Neural progenitor cell (in vitro differentiated cells): ENCODE data around the gene QSOX2. TPM values are rescaled to one million over a fixed set of nuclear protein-coding genes. Genes with fewer than 3 reads are reported as not detected.

Experiments used
- DNase-seq: peaks from one replicate; pipeline ENCODE4 v3.0.0-alpha.2; 2016; ENCODE audit warnings: low spot score
- H2AFZ ChIP-seq: fragments of 200-600 bp; sonication (generic); replicated peaks from 2 replicates; pipeline ENCODE4 v1.6.1; 2016; ENCODE audit warnings: antibody characterized with exemption
- H3F3A ChIP-seq: fragments of 200-600 bp; sonication (generic); 2 replicates; pipeline ENCODE4 v1.6.1; 2016; ENCODE audit warnings: antibody characterized with exemption, low read depth
- H3K27ac ChIP-seq: fragments of 200-600 bp; sonication (generic); 2 replicates; pipeline ENCODE4 v1.5.1; 2016; ENCODE audit warnings: mild to moderate bottlenecking
- H3K27me3 ChIP-seq: fragments of 200-600 bp; sonication (generic); 2 replicates; pipeline ENCODE4 v1.6.1; 2016; ENCODE audit warnings: mild to moderate bottlenecking, moderate library complexity
- H3K36me3 ChIP-seq: fragments of 200-600 bp; sonication (generic); 2 replicates; pipeline ENCODE4 v1.5.1; 2016
- H3K4me1 ChIP-seq: fragments of 200-600 bp; sonication (generic); 2 replicates; pipeline ENCODE4 v1.6.1; 2016; ENCODE audit warnings: mixed run types
- H3K4me2 ChIP-seq: fragments of 200-600 bp; sonication (generic); 2 replicates; pipeline ENCODE4 v1.6.1; 2016
- H3K4me3 ChIP-seq: fragments of 200-600 bp; sonication (generic); 2 replicates; pipeline ENCODE4 v1.5.1; 2016
- H3K79me2 ChIP-seq: fragments of 200-600 bp; sonication (generic); 2 replicates; pipeline ENCODE4 v1.6.1; 2016; ENCODE audit warnings: low read depth
- H3K9ac ChIP-seq: fragments of 200-600 bp; sonication (generic); 2 replicates; pipeline ENCODE4 v1.6.1; 2016
- H3K9me3 ChIP-seq: fragments of 200-600 bp; sonication (generic); 2 replicates; pipeline ENCODE4 v1.5.1; 2016; ENCODE audit warnings: low read depth
- H4K20me1 ChIP-seq: fragments of 200-600 bp; sonication (generic); 2 replicates; pipeline ENCODE4 v1.6.1; 2016; ENCODE audit warnings: low read depth
- H3K27ac Mint-ChIP-seq: 3 replicates; pipeline ENCODE4 v1.8.0; 2021; ENCODE audit warnings: mixed read lengths
- H3K27me3 Mint-ChIP-seq: 2 replicates; pipeline ENCODE4 v1.8.0; 2022; ENCODE audit warnings: low read depth, mild to moderate bottlenecking, inconsistent platforms, moderate library complexity, mixed read lengths; ENCODE audit not compliant: insufficient read depth
- H3K36me3 Mint-ChIP-seq: 3 replicates; pipeline ENCODE4 v1.8.0; 2021; ENCODE audit warnings: mixed read lengths
- H3K4me1 Mint-ChIP-seq: 3 replicates; pipeline ENCODE4 v1.8.0; 2021; ENCODE audit warnings: mixed read lengths
- H3K4me3 Mint-ChIP-seq: 3 replicates; pipeline ENCODE4 v1.8.0; 2021; ENCODE audit warnings: mild to moderate bottlenecking, moderate library complexity, mixed read lengths
- H3K9me3 Mint-ChIP-seq: 3 replicates; pipeline ENCODE4 v1.8.0; 2020; ENCODE audit warnings: mixed read lengths
- CTCF ChIP-seq: fragments of 200-600 bp; sonication (generic); IDR thresholded peaks from 2 replicates; pipeline ENCODE4 v1.5.1; 2017; ENCODE audit warnings: antibody characterized with exemption, mild to moderate bottlenecking
- EZH2 ChIP-seq: fragments of 200-600 bp; sonication (generic); IDR thresholded peaks from 2 replicates; pipeline ENCODE4 v1.6.1; 2017; ENCODE audit warnings: antibody characterized with exemption, mild to moderate bottlenecking, moderate library complexity
- EZH2phosphoT487 ChIP-seq: fragments of 200-600 bp; sonication (generic); IDR thresholded peaks from 2 replicates; pipeline ENCODE4 v1.6.1; 2017; ENCODE audit warnings: antibody characterized with exemption
- total RNA-seq: library from RNA; depleted of rRNA; stranded (reverse); fragments of >200 nt; gene quantifications from 2 replicates; pipeline ENCODE4 v1.2.3, GENCODE V29; 2015; ENCODE audit warnings: low replicate concordance

QSOX2 gene
- total RNA-seq, 1 donor from 2014 or later: 17.1 TPM

GRCh38 chr9:136211441-136212344 lies 33.9 kb downstream of the QSOX2 start:
- H3K9ac ChIP-seq: no peak overlapping the region
- no peak overlapping the region for H3K27ac Mint-ChIP-seq
- no peak overlapping the region for H2AFZ ChIP-seq
- H3K4me3 Mint-ChIP-seq: no peak overlapping the region
- H4K20me1 ChIP-seq: peaks cover 42% of the 10 kb centered on the region
- no peak overlapping the region for H3K27ac ChIP-seq
- no peaks in the 10 kb centered on the region for H3K4me1 ChIP-seq
- no peaks in the 10 kb centered on the region for H3F3A ChIP-seq
- no peaks in the 10 kb centered on the region for H3K9me3 ChIP-seq
- H3K36me3 ChIP-seq: peaks cover 3% of the 10 kb centered on the region
- H3K36me3 Mint-ChIP-seq: peaks cover 20% of the 10 kb centered on the region
- H3K27me3 Mint-ChIP-seq: peaks cover under 1% of the 10 kb centered on the region
- no peaks in the 10 kb centered on the region for H3K9me3 Mint-ChIP-seq
- no peaks in the 10 kb centered on the region for H3K79me2 ChIP-seq
- no peaks in the 10 kb centered on the region for H3K4me1 Mint-ChIP-seq
- peaks cover 2% of the 10 kb centered on the region for H3K27me3 ChIP-seq
- H3K4me3 ChIP-seq: no peak overlapping the region
- no peak for TF ChIP-seq EZH2
- no peak for TF ChIP-seq CTCF
- TF ChIP-seq EZH2phosphoT487: no peak
- no peak overlapping the region for H3K4me2 ChIP-seq
- no peak for DNase-seq

- TF ChIP-seq EZH2: no peak
- no peak for TF ChIP-seq CTCF
- no peak for TF ChIP-seq EZH2phosphoT487
- H3K4me1 ChIP-seq: no peaks in the 10 kb centered on the region
- Mint-ChIP-seq H3K4me3 (no peak overlapping the region), H3K4me1 (no peaks in the 10 kb centered on the region), H3K27me3 (peaks cover 4% of the 10 kb centered on the region), H3K36me3 (peaks cover 21% of the 10 kb centered on the region), H3K27ac (no peak overlapping the region), H3K9me3 (no peaks in the 10 kb centered on the region)
- H3F3A ChIP-seq: no peaks in the 10 kb centered on the region
- H3K36me3 ChIP-seq: peaks cover 3% of the 10 kb centered on the region
- H3K27ac ChIP-seq: no peak overlapping the region
- H2AFZ ChIP-seq: no peak overlapping the region
- DNase-seq: no peak
- H3K79me2 ChIP-seq: no peaks in the 10 kb centered on the region
- H4K20me1 ChIP-seq: peaks cover 48% of the 10 kb centered on the region
- peaks cover 9% of the 10 kb centered on the region for H3K27me3 ChIP-seq
- H3K4me3 ChIP-seq: no peak overlapping the region
- H3K9ac ChIP-seq: no peak overlapping the region
- H3K4me2 ChIP-seq: no peak overlapping the region
- no peaks in the 10 kb centered on the region for H3K9me3 ChIP-seq
These were observed 34.6 kb downstream of the QSOX2 start for GRCh38 chr9:136211006-136211405.

- Histone ChIP-seq H3K79me2 (no peaks in the 10 kb centered on the region), H3K4me3 (no peak overlapping the region), H3K4me1 (no peaks in the 10 kb centered on the region), H3K4me2 (no peak overlapping the region), H3F3A (no peaks in the 10 kb centered on the region), H2AFZ (no peak overlapping the region), H3K27me3 (peaks cover 16% of the 10 kb centered on the region), H4K20me1 (peaks cover 51% of the 10 kb centered on the region), H3K27ac (no peak overlapping the region), H3K9ac (no peak overlapping the region), H3K9me3 (no peaks in the 10 kb centered on the region), H3K36me3 (peaks cover 3% of the 10 kb centered on the region)
- no peak for DNase-seq
- H3K36me3 Mint-ChIP-seq: peaks cover 20% of the 10 kb centered on the region
- no peak overlapping the region for H3K27ac Mint-ChIP-seq
- no peak overlapping the region for H3K4me3 Mint-ChIP-seq
- H3K27me3 Mint-ChIP-seq: peaks cover 10% of the 10 kb centered on the region
- no peaks in the 10 kb centered on the region for H3K4me1 Mint-ChIP-seq
- no peaks in the 10 kb centered on the region for H3K9me3 Mint-ChIP-seq
- no peak for TF ChIP-seq EZH2phosphoT487
- TF ChIP-seq EZH2: no peak
- TF ChIP-seq CTCF: no peak
These were observed 35.3 kb downstream of the QSOX2 start for GRCh38 chr9:136210276-136210675.
